Glutamatergic neuron (in vitro differentiated cells): Measurements from ENCODE around the gene PYY. TPM values are rescaled to one million over a fixed set of nuclear protein-coding genes. Genes with fewer than 3 reads are reported as not detected.
"Not testable (repeated sequence)": the region's sequence is repeated elsewhere in the genome, so short reads cannot be mapped to it uniquely, and the experiment has no call there.

Experiments used
- DNase-seq: peaks from one replicate; pipeline ENCODE4 v3.0.0; 2022
- H3K27ac Mint-ChIP-seq: one replicate; pipeline ENCODE4 v1.8.0; 2020; ENCODE audit warnings: mild to moderate bottlenecking, mixed read lengths, inconsistent platforms; ENCODE audit not compliant: unreplicated experiment
- H3K27me3 Mint-ChIP-seq: one replicate; pipeline ENCODE4 v1.8.0; 2020; ENCODE audit warnings: mild to moderate bottlenecking, moderate library complexity, mixed read lengths, inconsistent platforms; ENCODE audit not compliant: unreplicated experiment
- H3K36me3 Mint-ChIP-seq: one replicate; pipeline ENCODE4 v1.8.0; 2020; ENCODE audit warnings: mild to moderate bottlenecking, mixed read lengths, inconsistent platforms; ENCODE audit not compliant: unreplicated experiment
- H3K4me1 Mint-ChIP-seq: one replicate; pipeline ENCODE4 v1.8.0; 2020; ENCODE audit warnings: mild to moderate bottlenecking, low read depth, mixed read lengths, inconsistent platforms; ENCODE audit not compliant: unreplicated experiment
- H3K4me3 Mint-ChIP-seq: one replicate; pipeline ENCODE4 v1.8.0; 2020; ENCODE audit warnings: mild to moderate bottlenecking, mixed read lengths, inconsistent platforms; ENCODE audit not compliant: unreplicated experiment
- H3K9me3 Mint-ChIP-seq: one replicate; pipeline ENCODE4 v1.8.0; 2020; ENCODE audit warnings: mild to moderate bottlenecking, moderate library complexity, mixed read lengths, inconsistent platforms; ENCODE audit not compliant: unreplicated experiment
- total RNA-seq: library from RNA; stranded (reverse); fragmentation: NEBNext Ultra II Directional; extraction: Animal tissue kit (Norgen Biotek cat#: 25700); gene quantifications from one replicate; pipeline ENCODE4 v1.2.1, GENCODE V29; 2021; ENCODE audit not compliant: unreplicated experiment
- TF ChIP-seq, protein P1 (sequence below): fragments of 200-600 bp; sonication (generic); IDR thresholded peaks from one replicate; pipeline ENCODE4 v1.5.0; 2021; ENCODE audit not compliant: partially characterized antibody, unreplicated experiment

PYY gene
- total RNA-seq, 1 donor from 2014 or later = not detected

DNA sequence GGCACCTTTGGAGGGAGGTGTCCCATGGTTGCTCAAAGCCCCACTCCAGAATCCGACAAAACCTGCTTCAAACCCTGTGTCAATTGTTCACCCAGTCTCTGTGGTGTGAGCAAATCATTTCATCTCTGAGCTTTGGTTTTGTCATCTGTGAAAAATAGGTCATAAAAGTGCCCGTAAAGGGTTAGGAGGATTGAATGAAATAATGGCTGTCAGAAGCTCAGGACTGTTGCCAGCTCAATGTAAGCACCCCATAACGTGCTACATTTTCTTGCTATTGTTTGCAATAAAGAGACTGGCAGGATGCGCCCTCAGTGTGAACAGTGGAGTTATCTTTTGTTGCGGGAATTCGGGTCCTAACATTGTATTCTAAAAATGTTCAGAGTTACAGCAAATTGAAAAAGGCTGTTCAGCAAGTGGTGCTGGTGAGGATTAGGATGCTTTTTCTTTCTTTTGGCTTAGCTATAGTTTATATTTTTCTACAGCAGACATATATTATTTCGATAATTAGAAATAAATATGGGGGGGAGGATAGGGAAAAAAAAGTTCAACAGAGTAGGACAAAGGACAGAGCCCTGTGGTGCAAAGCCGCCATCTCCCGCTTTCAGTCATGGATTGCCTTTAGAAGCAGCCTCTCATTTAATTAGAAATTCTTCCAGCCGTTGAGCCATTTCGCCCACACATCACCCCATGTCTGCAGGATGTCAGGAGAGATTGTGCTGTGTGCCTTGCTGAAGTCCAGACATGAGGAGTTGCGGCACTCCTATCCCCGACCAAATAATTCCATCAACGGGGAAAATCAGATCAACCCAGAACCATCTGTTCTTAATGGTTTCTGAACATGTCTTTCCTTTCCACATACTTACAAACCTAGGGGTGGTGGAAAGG, 20.9 kb upstream of the PYY start:
- TF ChIP-seq, protein P1, sequence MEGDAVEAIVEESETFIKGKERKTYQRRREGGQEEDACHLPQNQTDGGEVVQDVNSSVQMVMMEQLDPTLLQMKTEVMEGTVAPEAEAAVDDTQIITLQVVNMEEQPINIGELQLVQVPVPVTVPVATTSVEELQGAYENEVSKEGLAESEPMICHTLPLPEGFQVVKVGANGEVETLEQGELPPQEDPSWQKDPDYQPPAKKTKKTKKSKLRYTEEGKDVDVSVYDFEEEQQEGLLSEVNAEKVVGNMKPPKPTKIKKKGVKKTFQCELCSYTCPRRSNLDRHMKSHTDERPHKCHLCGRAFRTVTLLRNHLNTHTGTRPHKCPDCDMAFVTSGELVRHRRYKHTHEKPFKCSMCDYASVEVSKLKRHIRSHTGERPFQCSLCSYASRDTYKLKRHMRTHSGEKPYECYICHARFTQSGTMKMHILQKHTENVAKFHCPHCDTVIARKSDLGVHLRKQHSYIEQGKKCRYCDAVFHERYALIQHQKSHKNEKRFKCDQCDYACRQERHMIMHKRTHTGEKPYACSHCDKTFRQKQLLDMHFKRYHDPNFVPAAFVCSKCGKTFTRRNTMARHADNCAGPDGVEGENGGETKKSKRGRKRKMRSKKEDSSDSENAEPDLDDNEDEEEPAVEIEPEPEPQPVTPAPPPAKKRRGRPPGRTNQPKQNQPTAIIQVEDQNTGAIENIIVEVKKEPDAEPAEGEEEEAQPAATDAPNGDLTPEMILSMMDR = no peak
- H3K27ac Mint-ChIP-seq = no peak overlapping the region
- peaks cover 2% of the 10 kb centered on the region for H3K9me3 Mint-ChIP-seq
- H3K4me1 Mint-ChIP-seq = no peaks in the 10 kb centered on the region
- DNase-seq = no peak
- H3K4me3 Mint-ChIP-seq = no peak overlapping the region
- no peaks in the 10 kb centered on the region for H3K36me3 Mint-ChIP-seq
- H3K27me3 Mint-ChIP-seq = no peaks in the 10 kb centered on the region

DNA sequence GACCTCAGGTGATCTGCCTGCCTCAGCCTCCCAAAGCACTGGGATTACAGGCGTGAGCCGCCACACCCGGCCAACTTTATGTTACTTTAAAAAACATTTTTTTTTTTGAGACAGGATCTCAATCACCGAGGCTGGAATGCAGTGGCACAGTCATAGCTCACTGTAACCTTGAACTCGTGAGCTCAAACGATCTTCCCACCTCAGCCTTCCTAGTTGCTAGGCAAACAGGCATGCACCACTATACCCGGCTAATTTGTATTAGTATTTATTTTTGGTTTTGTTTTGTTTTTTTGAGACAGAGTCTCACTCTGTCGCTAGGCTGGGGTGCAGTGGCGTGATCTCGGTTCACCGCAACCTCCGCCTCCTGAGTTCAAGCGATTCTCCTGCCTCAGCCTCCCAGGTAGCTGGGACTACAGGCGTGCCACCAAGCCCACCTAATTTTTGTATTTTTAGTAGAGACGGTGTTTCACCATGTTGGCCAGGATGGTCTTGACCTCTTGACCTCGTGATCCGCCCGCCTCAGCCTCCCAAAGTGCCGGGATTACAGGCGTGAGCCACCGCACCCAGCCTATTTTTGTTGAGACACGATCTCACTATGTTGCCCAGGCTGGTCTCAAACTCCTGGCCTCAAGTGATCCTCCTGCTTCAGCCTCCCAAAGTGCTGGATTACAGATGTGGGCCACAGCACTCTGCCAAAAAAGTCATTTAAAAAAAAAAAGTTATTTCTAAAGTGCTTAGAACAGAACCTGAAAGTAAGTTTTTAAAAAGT, 18.9 kb upstream of the PYY start:
- not testable (repeated sequence) for H3K9me3 Mint-ChIP-seq, H3K27me3 Mint-ChIP-seq, H3K27ac Mint-ChIP-seq, H3K36me3 Mint-ChIP-seq, H3K4me1 Mint-ChIP-seq, DNase-seq, H3K4me3 Mint-ChIP-seq

DNA sequence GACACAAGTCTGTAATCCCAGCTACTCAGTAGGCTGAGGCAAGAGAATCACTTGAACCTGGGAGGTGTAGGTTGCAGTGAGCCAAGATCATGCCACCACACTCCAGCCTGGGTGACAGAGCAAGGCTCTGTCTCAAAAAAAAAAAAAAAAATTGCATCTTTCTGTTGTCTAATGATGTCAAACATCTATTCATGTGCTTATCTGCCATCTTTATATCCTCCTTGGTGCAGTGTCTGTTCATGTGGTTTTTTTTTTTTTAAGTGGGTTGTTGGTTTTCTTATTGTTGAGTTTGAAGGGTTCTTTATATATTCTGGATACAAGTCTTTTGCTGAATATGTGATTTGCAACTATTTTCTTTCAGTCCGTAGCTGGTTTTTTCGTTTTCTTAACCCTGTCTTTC, 17.7 kb upstream of the PYY start:
- not testable (repeated sequence) for H3K27ac Mint-ChIP-seq, H3K36me3 Mint-ChIP-seq, H3K9me3 Mint-ChIP-seq, H3K4me3 Mint-ChIP-seq, DNase-seq, H3K4me1 Mint-ChIP-seq, H3K27me3 Mint-ChIP-seq

DNA sequence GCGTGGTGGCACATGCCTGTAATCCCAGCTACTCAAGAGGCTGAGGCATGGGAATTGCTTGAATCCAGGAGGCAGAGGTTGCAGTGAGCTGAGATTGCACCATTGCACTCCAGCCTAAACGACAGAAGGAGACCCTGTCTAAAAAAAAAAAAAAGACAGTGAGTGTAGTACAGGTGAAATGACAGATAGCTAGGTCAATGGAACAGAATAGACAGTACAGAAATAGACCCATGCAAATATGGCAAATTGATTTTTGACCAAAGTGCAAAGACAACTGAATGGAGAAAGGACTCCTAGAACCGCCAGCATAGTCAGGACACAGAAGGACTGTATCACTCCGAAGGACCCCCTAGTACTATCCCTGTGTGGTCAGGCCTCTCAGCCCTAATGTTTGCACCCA, 16.6 kb upstream of the PYY start:
- H3K36me3 Mint-ChIP-seq = no peaks in the 10 kb centered on the region

DNA sequence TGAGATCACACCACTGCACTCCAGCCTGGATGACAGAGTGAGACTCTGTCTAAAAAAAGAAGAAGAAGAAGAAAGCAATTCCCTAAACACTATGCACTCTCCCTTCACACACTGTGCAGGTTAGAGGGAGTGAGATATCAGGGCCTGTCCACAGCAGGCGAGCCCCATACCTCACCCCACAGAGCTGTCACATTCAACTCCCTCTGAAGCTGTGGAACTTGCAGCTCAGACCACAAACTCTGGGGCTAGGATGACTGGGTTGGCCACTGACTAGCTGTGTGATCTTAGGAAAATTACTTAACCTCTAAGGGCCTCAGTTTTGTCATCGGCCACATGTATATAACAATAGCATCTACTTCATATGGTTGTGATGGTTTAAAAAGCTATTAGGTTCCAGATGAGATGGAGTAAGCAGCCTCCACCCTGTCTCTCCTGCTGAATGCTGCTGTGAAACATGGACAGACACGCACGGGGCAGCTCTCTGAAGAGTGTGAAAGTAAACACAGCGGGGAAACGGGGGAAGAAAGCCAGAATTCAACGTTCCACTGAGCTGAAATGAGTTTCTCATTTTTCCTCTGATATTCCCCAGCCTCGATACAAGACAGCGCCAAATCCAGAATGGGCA, 13.6 kb upstream of the PYY start:
- no peak overlapping the region for H3K4me3 Mint-ChIP-seq
- H3K36me3 Mint-ChIP-seq = no peaks in the 10 kb centered on the region
- no peaks in the 10 kb centered on the region for H3K4me1 Mint-ChIP-seq
- no peaks in the 10 kb centered on the region for H3K9me3 Mint-ChIP-seq
- TF ChIP-seq, protein P1 = no peak
- H3K27me3 Mint-ChIP-seq = no peaks in the 10 kb centered on the region
- DNase-seq = no peak
- H3K27ac Mint-ChIP-seq = no peak overlapping the region

More for the DNA sequence above, 16.6 kb upstream of the PYY start:
- Mint-ChIP-seq H3K9me3 (no peaks in the 10 kb centered on the region), H3K4me3 (no peak overlapping the region), H3K27ac (no peak overlapping the region), H3K4me1 (no peaks in the 10 kb centered on the region), H3K27me3 (no peaks in the 10 kb centered on the region)
- no peak for DNase-seq
- TF ChIP-seq, protein P1 = no peak
